Transverse colon (tissue), 4 donors: Measurements from ENCODE around the gene TRAF2. TPM values are rescaled to one million over a fixed set of nuclear protein-coding genes. Genes with fewer than 3 reads are reported as not detected.

Experiments used
- DNase-seq: peaks from one replicate; pipeline ENCODE4 v3.0.0-alpha.2; 2019
- H3K27ac ChIP-seq, 4 donors: fragments of 200-600 bp; sonication (generic); 2 replicates each; pipeline ENCODE4 v1.5.1; 2016 to 2018; ENCODE audit warnings: inconsistent platforms in 4 of 4
- H3K27me3 ChIP-seq: fragments of 200-600 bp; sonication (generic); 2 replicates; pipeline ENCODE4 v1.5.1; 2017; ENCODE audit warnings: inconsistent platforms
- H3K36me3 ChIP-seq, 4 donors: fragments of 200-600 bp; sonication (generic); 2 replicates each; pipeline ENCODE4 v1.5.1; 2017 to 2019; ENCODE audit warnings: inconsistent platforms in 4 of 4
- H3K4me1 ChIP-seq, 4 donors: fragments of 200-600 bp; sonication (generic); 2 replicates each; pipeline ENCODE4 v1.5.1; 2017 to 2020; ENCODE audit warnings: inconsistent platforms in 4 of 4
- H3K4me3 ChIP-seq, 4 donors: fragments of 200-600 bp; sonication (generic); 1 replicate in 1 of 4; 2 replicates in 3 of 4; pipeline versions ENCODE4 v1.5.1 to v1.6.1; 2017 to 2019; ENCODE audit warnings: inconsistent platforms in 4 of 4
- H3K9me3 ChIP-seq, 2 donors: fragments of 200-600 bp; sonication (generic); 2 replicates each; pipeline ENCODE4 v1.5.1; 2017 to 2019; ENCODE audit warnings: inconsistent platforms in 2 of 2
- CTCF ChIP-seq, 5 experiments: fragments of 200-600 bp in 3 of 5; fragments of 450-650 bp in 2 of 5; sonication (generic) in 3 of 5; IDR thresholded peaks; 1 replicate in 2 of 5; 2 replicates in 3 of 5; pipeline ENCODE4 v1.5.1; 2016 to 2017; ENCODE audit warnings: antibody characterized with exemption in 5 of 5, inconsistent platforms in 3 of 5, mild to moderate bottlenecking in 2 of 5, moderate library complexity in 1 of 5
- EP300 ChIP-seq: sonication (generic); formaldehyde crosslinking; IDR thresholded peaks from one replicate; pipeline ENCODE4 v1.6.1; 2017; ENCODE audit warnings: antibody characterized with exemption, low read depth
- POLR2A ChIP-seq: fragments of 450-650 bp; IDR thresholded peaks from one replicate; pipeline ENCODE4 v1.6.1; 2016; ENCODE audit warnings: antibody characterized with exemption, mild to moderate bottlenecking, moderate library complexity
- POLR2AphosphoS5 ChIP-seq, 3 donors: sonication (generic); formaldehyde crosslinking; IDR thresholded peaks; one replicate each; pipeline ENCODE4 v1.6.1; 2016; ENCODE audit warnings: antibody characterized with exemption in 3 of 3
- WGBS, 2 donors: methylation state at CpG; one replicate each; pipeline ENCODE4 v1.1.5; 2018; ENCODE audit warnings: low coverage in 1 of 2; 5-methylcytosine and 5-hydroxymethylcytosine counted together
- in situ Hi-C, 4 donors: fragments of 200-750 bp; cut with MboI; loops; one replicate each; pipeline versions ENCODE4 v1.15.0 to v1.15.1; 2017; ENCODE audit warnings: low sequenced_read_pairs in 3 of 4, low pct_ligation_motif_present in 1 of 4, low pct_unique_long_range_greater_than_20kb in 1 of 4
- intact Hi-C: fragments of 100-400 bp; cut with DNase I; formaldehyde crosslinking; loops from one replicate; pipeline ENCODE4 v1.15.1; 2023; ENCODE audit warnings: low total_unique reads
- total RNA-seq, 4 donors: library from RNA; depleted of rRNA; stranded (reverse); fragments of >200 nt; gene quantifications; one replicate each; pipeline ENCODE4 v1.1.0, GENCODE V29; 2016

Gene TRAF2
- total RNA-seq, 4 donors from 2014 or later, result 12.5 to 60.6 (median 13.8) TPM

GRCh38 chr9:136851941-136852663, 34.2 kb upstream of the TRAF2 start, which contains the start of gene MAMDC4:
MAMDC4 (plus strand) TSS chr9:136852346; CDS start chr9:136852417, 71 bp downstream.
- H3K4me3 ChIP-seq, result no peak within 1 kb of the TSS
- TF ChIP-seq POLR2A (no peak), EP300 (no peak), CTCF (IDR thresholded peaks at IDR 0.05) (no peak), POLR2AphosphoS5 (IDR thresholded peaks at IDR 0.05) (no peak)
- peaks cover 4% of the 10 kb centered on the region for H3K27me3 ChIP-seq
- H3K27ac ChIP-seq, result no peak within 1 kb of the TSS
- DNase-seq, result peak; percentile 10
- H3K36me3 ChIP-seq, result no peaks in the 10 kb centered on the region
- H3K4me1 ChIP-seq, result peaks cover 15 to 31% (median 23%) of the 10 kb centered on the region in 4 donors
- intact Hi-C loops (no loop called here), in situ Hi-C loops (no loop called here)
- 72 to 100% methylated on average over 1 to 12 of the region's 23 CpGs for WGBS, 2 donors
- no peaks in the 10 kb centered on the region for H3K9me3 ChIP-seq

GRCh38 chr9:136852664-136853595, 33.4 kb upstream of the TRAF2 start:
- intact Hi-C loops, result no loop called here
- in situ Hi-C loops, result no loop called here
- Histone ChIP-seq H3K27me3 (no peaks in the 10 kb centered on the region), H3K9me3 (no peaks in the 10 kb centered on the region), H3K36me3 (no peaks in the 10 kb centered on the region), H3K27ac (no peak overlapping the region), H3K4me3 (no peak overlapping the region), H3K4me1 (peaks cover 20 to 31% (median 26%) of the 10 kb centered on the region in 4 donors)
- no peak for DNase-seq
- no peak for TF ChIP-seq EP300
- TF ChIP-seq POLR2AphosphoS5 (IDR thresholded peaks at IDR 0.05), result no peak
- TF ChIP-seq CTCF (IDR thresholded peaks at IDR 0.05), result no peak
- WGBS, 2 donors, result 84% methylated on average over 16 of the region's 29 CpGs; no CpG with 5 or more reads in 1 of the 2 donors

- Histone ChIP-seq H3K27ac (no peak overlapping the region), H3K27me3 (no peaks in the 10 kb centered on the region), H3K9me3 (no peaks in the 10 kb centered on the region), H3K4me3 (no peak overlapping the region), H3K36me3 (no peaks in the 10 kb centered on the region), H3K4me1 (peaks cover 27 to 33% (median 31%) of the 10 kb centered on the region in 4 donors)
- in situ Hi-C loops (no loop called here), intact Hi-C loops (no loop called here)
- TF ChIP-seq POLR2AphosphoS5 (IDR thresholded peaks at IDR 0.05) (no peak), EP300 (no peak), CTCF (IDR thresholded peaks at IDR 0.05) (no peak), POLR2A (no peak)
- DNase-seq, result peak; percentile 25
- WGBS, 2 donors, result 78% methylated on average over 10 of the region's 18 CpGs; no CpG with 5 or more reads in 1 of the 2 donors
Measured at GRCh38 chr9:136853596-136854112, 32.7 kb upstream of the TRAF2 start.
